GM21786 (cell line): ENCODE data around the gene TMSB4X.
"Not testable (repeated sequence)": the region's sequence is repeated elsewhere in the genome, so short reads cannot be mapped to it uniquely, and the experiment has no call there.

Source experiments
- ATAC-seq: cut with Tn5 transposase; IDR thresholded peaks from one replicate; pipeline ENCODE4 v1.9.1; 2021; ENCODE audit not compliant: unreplicated experiment

TMSB4X gene

DNA sequence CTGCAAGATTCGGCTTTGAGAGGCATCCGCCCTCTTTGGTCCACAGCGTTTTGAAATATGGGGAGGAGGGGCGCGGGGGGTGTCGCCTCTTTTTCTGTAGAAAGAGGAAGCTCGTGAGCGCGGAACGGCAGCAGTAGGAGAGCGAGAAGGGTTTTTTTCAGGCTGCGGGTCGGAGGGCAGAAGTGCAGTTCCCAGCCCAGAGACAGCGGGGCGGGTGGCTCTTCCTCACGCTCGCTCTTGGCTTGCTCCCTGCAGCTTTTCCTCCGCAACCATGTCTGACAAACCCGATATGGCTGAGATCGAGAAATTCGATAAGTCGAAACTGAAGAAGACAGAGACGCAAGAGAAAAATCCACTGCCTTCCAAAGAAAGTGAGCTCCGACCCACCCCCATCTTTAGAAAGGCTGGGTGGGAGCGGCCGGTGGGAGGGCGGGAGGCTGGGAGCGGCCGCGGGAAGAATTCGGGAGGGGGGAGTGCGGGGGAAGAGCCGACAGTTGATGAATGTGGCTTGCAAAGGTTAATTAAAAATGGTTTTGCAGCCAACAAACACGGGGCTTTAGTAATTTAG lies 1.2 kb downstream of the TMSB4X start:
- no peak for ATAC-seq

DNA sequence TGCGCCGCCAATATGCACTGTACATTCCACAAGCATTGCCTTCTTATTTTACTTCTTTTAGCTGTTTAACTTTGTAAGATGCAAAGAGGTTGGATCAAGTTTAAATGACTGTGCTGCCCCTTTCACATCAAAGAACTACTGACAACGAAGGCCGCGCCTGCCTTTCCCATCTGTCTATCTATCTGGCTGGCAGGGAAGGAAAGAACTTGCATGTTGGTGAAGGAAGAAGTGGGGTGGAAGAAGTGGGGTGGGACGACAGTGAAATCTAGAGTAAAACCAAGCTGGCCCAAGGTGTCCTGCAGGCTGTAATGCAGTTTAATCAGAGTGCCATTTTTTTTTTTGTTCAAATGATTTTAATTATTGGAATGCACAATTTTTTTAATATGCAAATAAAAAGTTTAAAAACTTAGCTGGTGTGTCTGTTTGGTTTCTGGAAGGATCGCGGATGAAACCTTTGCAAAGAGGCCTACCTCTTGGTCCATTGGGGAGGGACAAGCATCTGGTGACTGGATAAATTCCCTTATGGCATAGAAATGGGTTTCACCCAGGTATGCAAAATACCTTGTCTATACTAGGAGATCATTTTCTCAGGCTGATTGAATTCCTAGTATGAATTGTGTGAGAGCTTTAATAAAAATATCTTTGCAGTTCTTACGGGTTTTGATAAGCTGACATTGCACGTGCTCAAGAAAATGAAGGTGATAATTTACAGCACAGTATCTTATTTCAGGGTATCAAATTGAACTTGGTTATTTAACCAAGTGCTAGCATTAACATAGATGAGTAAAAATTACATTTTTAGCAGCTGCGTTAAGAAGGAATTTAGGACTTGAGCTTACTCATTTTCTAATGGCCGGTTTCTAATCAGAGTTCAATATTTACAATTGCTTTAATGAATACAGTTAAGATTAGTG lies 2.2 kb downstream of the TMSB4X start:
- not testable (repeated sequence) for ATAC-seq

GRCh38 chrX:12977761-12978204 lies 2.9 kb downstream of the TMSB4X start:
- ATAC-seq = peak; percentile 11

DNA sequence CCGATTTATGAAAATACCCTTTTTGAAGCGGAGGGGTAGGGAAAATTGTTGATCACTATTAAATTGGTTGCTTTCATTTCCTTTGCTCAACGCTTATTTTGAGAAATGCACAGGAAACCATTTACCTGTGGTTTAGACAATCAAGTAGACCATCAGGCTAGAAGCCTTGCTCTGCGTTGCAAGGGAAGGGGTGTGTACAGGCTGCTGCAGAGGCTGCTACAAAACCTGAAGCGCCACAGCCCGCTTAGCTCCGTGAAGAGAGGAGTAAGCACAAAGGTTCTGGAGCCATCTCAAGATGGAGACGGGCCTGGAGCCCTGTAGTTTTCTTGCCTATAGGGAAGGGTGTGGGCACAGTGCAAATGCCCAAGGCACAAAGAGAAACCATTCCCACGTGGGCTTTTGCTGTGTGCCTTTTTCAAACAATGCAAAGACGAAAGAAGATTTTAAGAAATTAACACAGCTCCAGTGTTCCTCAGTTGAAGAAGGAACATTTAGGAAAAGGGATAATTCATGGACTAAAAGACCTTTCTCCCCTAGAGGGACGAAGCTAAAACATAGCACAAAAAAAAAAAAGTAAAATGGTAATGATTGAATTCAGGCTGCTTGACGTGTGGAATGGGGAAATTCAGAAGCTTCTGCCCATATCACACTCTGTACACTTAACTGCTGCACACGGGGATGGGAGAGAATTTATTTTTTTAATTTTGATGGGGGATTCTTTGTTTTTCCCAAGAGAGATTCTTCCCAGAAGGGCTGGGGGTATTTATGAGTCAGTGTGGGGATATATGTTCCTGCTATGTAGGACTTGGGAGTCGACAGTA lies 3.5 kb downstream of the TMSB4X start:
- peak; percentile 49 for ATAC-seq

DNA sequence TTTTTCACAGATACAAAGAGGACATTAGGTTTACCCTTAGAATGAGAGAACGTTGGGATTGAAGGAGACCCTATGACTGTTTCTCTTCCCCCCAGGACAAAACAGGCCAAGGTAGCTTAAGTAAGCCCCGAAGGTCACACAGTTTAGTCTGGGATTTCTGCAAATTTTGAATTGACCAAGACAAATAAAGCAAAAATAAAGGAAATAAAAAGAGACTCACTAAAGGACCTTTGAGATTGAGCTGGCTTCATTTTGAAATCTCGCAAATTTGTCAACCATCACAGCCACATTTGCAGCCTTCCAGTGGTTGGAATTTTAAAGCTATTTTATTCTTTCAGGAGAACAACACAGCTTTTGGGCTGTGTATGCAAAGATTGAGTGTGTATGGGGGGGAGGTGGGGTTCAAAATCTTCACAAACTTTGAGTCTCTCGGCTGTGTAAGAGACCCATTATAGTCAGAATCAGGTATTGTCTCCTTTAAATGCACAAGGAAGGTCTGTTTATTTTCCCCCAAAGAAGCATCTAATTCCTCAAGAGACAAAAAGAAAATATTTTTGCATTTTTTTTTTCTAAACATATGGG lies 4.2 kb downstream of the TMSB4X start:
- no peak for ATAC-seq

DNA sequence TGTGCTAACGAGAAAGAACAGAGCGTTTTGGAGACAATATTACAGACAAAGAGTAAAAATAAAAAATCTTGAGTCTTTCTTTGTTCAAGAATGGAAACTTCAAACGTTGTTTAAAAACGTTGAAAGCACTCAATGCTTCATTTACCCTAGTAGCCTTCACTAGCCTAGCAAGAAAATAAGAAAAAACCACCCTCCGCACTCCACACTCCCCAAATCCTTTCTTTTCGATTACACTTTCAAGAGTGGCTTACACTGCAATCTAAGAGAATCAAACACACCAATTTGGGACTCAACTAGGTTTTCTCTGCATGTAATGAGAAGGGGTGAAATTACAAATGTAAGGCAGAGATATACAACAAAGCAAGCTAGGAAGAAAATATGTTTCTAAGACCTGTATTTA lies 4.7 kb downstream of the TMSB4X start:
- ATAC-seq = no peak

- ATAC-seq = not testable (repeated sequence)
These were observed 5.1 kb downstream of the TMSB4X start for GRCh38 chrX:12980039-12980438.

DNA sequence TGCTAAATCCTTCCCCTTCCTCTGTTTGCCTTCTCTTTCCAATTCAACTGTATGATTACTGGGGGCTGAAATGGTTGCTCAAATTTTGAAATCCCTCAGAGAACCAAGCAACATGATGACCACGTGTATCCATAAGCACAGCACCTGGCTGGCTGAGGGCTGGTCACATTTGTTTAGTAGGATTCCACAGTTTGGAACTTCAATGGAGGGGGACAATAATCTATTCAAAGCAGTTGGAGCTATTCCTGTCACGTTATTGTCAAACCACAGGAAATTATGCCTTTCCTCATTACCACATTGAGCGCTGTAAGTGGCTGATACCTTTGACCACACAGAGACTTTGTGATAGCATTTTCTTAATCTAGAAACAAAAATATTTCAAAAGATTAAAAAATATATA lies 7.0 kb downstream of the TMSB4X start:
- ATAC-seq = no peak

DNA sequence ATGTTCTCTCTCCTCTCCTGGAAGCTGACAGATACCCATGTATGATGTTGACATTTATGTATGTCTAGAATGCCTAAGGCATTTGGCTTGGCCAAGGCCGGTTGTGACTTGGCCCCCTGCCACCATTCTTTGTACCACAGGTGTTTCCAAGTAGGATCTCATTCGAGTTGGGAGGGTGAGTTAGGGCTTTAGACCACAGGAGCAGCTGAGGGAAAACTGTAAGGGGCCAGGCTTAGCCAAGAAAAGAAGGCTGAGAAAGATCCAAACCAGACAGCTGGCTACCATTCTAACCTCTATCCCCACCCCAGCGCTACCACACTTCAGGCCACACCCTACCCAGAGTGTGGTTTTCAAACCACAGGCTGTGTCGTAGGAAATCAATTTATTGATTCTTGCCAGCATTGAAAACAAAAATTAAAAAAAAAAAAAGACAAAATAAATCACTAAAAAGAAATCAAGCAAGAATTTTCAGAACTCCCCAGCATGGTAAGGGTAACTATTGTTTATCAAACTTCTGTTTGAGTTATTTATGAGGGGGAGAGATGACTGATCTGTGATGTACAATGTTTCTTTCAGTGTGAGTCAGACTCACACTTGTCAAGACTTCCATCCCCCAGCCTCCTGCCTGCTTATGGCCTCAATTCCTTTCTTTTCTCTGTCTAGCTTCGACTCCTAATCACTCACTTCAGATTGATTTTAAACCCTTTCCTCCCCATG lies 9.9 kb downstream of the TMSB4X start:
- ATAC-seq = peak; percentile 75

- no peak for ATAC-seq
These were observed 10.4 kb downstream of the TMSB4X start for GRCh38 chrX:12985331-12985730.

DNA sequence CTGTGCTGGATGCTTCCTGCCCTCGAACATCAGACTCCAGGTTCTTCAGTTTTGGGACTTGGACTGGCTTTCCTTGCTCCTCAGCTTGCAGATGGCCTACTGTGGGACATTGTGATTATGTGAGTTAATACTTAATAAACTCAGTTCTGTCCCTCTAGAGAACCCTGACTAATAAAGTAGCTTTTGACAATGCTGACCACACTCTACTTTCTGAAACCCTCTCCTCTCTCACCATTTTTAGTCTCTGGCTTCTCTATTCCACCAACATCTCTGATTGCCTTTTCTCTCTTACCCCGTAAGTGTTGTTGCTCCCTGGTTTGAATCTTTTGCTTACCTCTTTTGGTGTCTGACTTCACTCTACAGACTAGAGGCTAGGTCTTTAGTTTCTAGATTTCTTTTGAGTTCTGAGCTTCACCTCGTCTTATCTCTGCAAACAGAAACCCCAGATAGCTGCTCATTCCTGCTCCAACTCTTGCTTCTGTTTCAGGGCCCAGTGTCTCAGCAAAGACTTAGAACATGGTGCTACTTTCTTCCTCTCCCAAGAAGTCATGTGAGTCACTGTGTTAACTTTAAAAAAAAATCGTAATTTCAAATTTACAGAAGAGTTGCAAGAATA lies 11.4 kb downstream of the TMSB4X start:
- no peak for ATAC-seq

DNA sequence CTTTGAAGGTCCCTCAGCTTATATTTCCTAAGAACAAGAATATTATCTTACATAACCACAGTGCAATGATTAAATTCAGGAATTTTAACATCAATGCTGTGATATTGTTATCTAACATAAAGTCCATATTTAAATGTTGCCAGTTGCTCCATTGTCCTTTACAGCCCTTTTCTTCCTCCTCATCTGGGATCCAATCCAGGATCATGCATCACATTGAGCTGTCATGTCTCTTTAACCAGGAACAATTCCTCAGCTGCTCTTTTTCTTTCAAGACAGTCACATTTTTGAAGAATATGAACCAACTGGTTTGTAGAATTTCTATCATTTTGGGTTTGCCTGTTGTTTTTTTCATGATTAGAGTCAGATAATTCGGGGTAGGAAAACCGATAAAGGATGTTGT lies 12.0 kb downstream of the TMSB4X start:
- no peak for ATAC-seq

GRCh38 chrX:12987340-12987739 lies 12.4 kb downstream of the TMSB4X start:
- no peak for ATAC-seq

DNA sequence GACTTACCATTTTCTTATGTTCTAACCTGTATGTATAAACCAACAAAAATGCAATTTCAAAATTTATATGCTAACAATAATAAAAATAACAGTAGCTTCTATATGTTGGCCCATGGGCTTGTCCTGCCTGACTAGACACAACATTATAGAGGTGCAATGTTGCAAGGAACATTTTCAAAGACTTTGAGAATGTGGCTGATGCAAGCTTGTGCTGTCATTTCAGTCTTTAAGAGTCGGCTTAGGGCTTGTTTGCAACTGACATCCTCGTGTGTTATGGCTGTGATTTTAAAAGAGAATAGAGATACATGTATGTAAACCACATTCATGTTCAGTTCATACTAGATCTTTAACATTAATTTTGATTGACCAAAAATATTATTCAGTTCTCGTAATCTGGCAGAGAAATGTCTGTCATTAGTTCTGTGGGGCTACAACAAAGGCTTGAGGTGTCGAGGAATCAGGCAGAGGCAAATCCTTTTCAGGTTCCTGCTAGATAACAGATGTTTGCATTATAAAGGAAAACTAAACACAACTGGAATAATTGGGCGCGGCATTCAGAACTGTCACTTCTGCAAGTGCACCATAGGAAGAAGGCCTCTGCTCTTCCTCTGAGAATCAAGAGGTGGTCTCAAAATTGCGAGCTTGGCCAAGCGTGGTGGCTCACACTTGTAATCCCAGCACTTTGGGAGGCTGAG lies 13.1 kb downstream of the TMSB4X start:
- no peak for ATAC-seq

GRCh38 chrX:12988797-12989196 lies 13.9 kb downstream of the TMSB4X start:
- no peak for ATAC-seq

DNA sequence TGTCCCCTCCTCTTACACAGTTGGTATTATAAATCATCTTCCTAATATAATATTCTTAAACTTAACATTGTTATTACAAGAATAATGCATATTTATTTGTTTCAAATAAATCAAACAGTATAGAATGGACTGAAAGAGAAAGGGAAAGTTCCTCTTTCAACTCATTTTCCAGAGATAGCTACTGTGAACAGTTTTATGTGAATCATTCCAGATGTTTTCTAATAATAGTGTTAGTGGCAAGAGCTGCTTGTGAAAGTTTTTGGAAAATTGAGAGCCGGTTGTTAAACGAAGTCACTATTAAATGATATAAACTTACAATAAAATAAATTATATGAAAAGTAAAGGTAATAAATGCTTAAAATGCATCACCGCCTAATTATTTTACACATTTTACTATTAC lies 14.6 kb downstream of the TMSB4X start:
- no peak for ATAC-seq

GRCh38 chrX:12991575-12991974 lies 16.7 kb downstream of the TMSB4X start:
- ATAC-seq = no peak

- ATAC-seq = no peak
These were observed 17.7 kb downstream of the TMSB4X start for GRCh38 chrX:12992544-12993118.

DNA sequence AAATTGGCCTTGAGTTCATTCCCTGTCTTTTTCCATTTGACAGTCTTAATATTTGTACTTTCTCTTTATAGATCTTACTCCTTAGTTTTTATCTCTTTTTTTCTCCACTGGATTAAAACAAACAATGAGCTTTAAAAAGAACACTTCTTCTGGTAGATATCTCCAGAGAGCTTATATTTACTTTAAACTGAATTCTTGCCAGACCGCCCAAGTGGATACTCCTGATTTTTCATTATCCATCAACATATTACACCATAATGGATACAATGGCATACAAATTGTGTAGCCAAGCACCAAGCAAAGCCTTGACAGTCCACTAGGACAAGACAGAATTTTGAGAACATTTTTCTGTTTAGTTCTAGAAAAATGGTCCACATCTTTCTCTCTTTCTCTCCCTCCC lies 18.9 kb downstream of the TMSB4X start:
- no peak for ATAC-seq
